HepG2 (cell line): ENCODE measurements around the gene PSMD4. TPM values are rescaled to one million over a fixed set of nuclear protein-coding genes. Genes with fewer than 3 reads are reported as not detected.

Source experiments
- FOXP1 ChIP-seq, 2 experiments: fragments of 450-650 bp in 1 of 2; IDR thresholded peaks; 2 replicates each; pipeline ENCODE4 v1.6.1; 2017 to 2018; ENCODE audit warnings: antibody characterized with exemption in 1 of 2
- IKZF4 ChIP-seq: sonication (generic); formaldehyde crosslinking; IDR thresholded peaks from 2 replicates; pipeline ENCODE4 v1.5.1; 2020; ENCODE audit warnings: borderline replicate concordance, mild to moderate bottlenecking, low read depth, missing genetic modification reagents; ENCODE audit errors: not compliant biosample characterization
- IKZF5 ChIP-seq: IDR thresholded peaks from 2 replicates; pipeline ENCODE4 v1.6.1; 2018; ENCODE audit warnings: missing genetic modification reagents, mild to moderate bottlenecking, missing compliant biosample characterization
- IRF9 ChIP-seq: sonication (generic); formaldehyde crosslinking; IDR thresholded peaks from 2 replicates; pipeline ENCODE4 v1.8.0; 2022; ENCODE audit warnings: missing genetic modification reagents, mild to moderate bottlenecking, borderline replicate concordance
- MNT ChIP-seq: fragments of 450-650 bp; IDR thresholded peaks from 2 replicates; pipeline ENCODE4 v1.6.1; 2016
- NR1H2 ChIP-seq: sonication (generic); formaldehyde crosslinking; IDR thresholded peaks from 2 replicates; pipeline ENCODE4 v1.8.1; 2022; ENCODE audit warnings: low read depth, missing genetic modification reagents, borderline replicate concordance
- PRPF4 ChIP-seq: fragments of 200-400 bp; formaldehyde crosslinking; IDR thresholded peaks from 2 replicates; pipeline ENCODE4 v1.6.1; 2016; ENCODE audit warnings: low read length, low read depth; ENCODE audit not compliant: poor library complexity, severe bottlenecking
- RXRA ChIP-seq: sonication (generic); formaldehyde crosslinking; IDR thresholded peaks from 2 replicates; pipeline ENCODE4 v1.5.1; 2020; ENCODE audit warnings: missing genetic modification reagents
- SMAD1 ChIP-seq: sonication (generic); formaldehyde crosslinking; IDR thresholded peaks from 2 replicates; pipeline ENCODE4 v1.4.0; 2020; ENCODE audit warnings: missing genetic modification reagents, low read depth, mild to moderate bottlenecking, borderline replicate concordance
- YEATS4 ChIP-seq: sonication (generic); formaldehyde crosslinking; IDR thresholded peaks from 2 replicates; pipeline ENCODE4 v1.4.0; 2020; ENCODE audit warnings: missing genetic modification reagents, borderline replicate concordance
- ZBTB34 ChIP-seq: sonication (generic); formaldehyde crosslinking; IDR thresholded peaks from 2 replicates; pipeline ENCODE4 v1.8.0; 2022; ENCODE audit warnings: mild to moderate bottlenecking, missing genetic modification reagents
- ZFP62 ChIP-seq: sonication (generic); formaldehyde crosslinking; IDR thresholded peaks from 2 replicates; pipeline ENCODE4 v1.4.0; 2020; ENCODE audit warnings: missing genetic modification reagents
- ZNF614 ChIP-seq: IDR thresholded peaks from 2 replicates; pipeline ENCODE4 v1.6.1; 2018; ENCODE audit warnings: missing biosample characterization, missing genetic modification reagents, inconsistent platforms, borderline replicate concordance
- ZNF713 ChIP-seq: sonication (generic); formaldehyde crosslinking; IDR thresholded peaks from 2 replicates; pipeline ENCODE4 v1.4.0; 2020; ENCODE audit warnings: mild to moderate bottlenecking, missing genetic modification reagents
- ZNF770 ChIP-seq: sonication (generic); formaldehyde crosslinking; IDR thresholded peaks from 2 replicates; pipeline ENCODE4 v1.5.0; 2020; ENCODE audit warnings: mild to moderate bottlenecking, missing genetic modification reagents
- ZNF816 ChIP-seq: sonication (generic); formaldehyde crosslinking; IDR thresholded peaks from 2 replicates; pipeline ENCODE4 v1.8.0; 2022; ENCODE audit warnings: missing genetic modification reagents, mild to moderate bottlenecking, borderline replicate concordance
- ZSCAN5A ChIP-seq: sonication (generic); formaldehyde crosslinking; IDR thresholded peaks from 2 replicates; pipeline ENCODE4 v1.8.0; 2022; ENCODE audit warnings: mild to moderate bottlenecking, missing genetic modification reagents, borderline replicate concordance
- polyA plus RNA-seq, 8 experiments: library from polyadenylated mRNA; depleted of rRNA in 3 of 8; stranded (reverse) in 7 of 8; unstranded in 1 of 8; fragments of >200 nt; fragmentation: Illumina TruSeq in 4 of 8; extraction: Trizol in 4 of 8; gene quantifications; 2 replicates each; pipeline versions ENCODE4 v1.2.1 to v1.2.3, GENCODE V29; 2011 to 2016; ENCODE audit warnings: low read depth in 4 of 8, missing spikeins in 1 of 8, mixed read lengths in 1 of 8; ENCODE audit not compliant: insufficient read depth in 1 of 8
- total RNA-seq, 5 experiments: library from RNA; depleted of rRNA; stranded (reverse); fragments of >200 nt; fragmentation: Illumina TruSeq; extraction: Trizol; gene quantifications; 2 replicates each; pipeline ENCODE4 v1.2.3, GENCODE V29; 2016; ENCODE audit warnings: low read depth in 1 of 5

The PSMD4 gene
- total and polyA plus RNA-seq, 2 of the 13 experiments (the other 11 are each of a cell fraction or from before 2014, with no cell fraction given), result 194 to 243 TPM

GRCh38 chr1:151254217-151255213, at the start of gene PSMD4 (continued):
- TF ChIP-seq ZNF614 (CRISPR knock-in tag), result no peak
- no peak for TF ChIP-seq PRPF4
- TF ChIP-seq ZSCAN5A (CRISPR knock-in tag), result no peak
- peak; percentile 52; the same call in 1 of the 2 replicates for TF ChIP-seq ZNF770 (CRISPR knock-in tag)
- TF ChIP-seq NR1H2 (CRISPR knock-in tag), result peak; percentile 29; the same call in 1 of the 2 replicates
- TF ChIP-seq RXRA (CRISPR knock-in tag), result peak; percentile 10; the same call in 1 of the 2 replicates
- no peak for TF ChIP-seq IKZF4 (CRISPR knock-in tag)
- no peak for TF ChIP-seq ZNF816
- TF ChIP-seq YEATS4 (CRISPR knock-in tag), result 0 out of 2 replicates have a peak, but pooled peaks have one; percentile 72
- TF ChIP-seq FOXP1 (IDR thresholded peaks at IDR 0.05), result 0 out of 2 replicates have a peak, but pooled peaks have one; percentile 31
- TF ChIP-seq FOXP1 (CRISPR knock-in tag; IDR thresholded peaks at IDR 0.05), result no peak
- peak; percentile 49; the same call in 1 of the 2 replicates for TF ChIP-seq MNT
- peak; percentile 58; the same call in 1 of the 2 replicates for TF ChIP-seq IKZF5 (CRISPR knock-in tag)
- TF ChIP-seq IRF9, result peak; percentile 79
- TF ChIP-seq ZNF713 (CRISPR knock-in tag), result no peak
- no peak for TF ChIP-seq ZBTB34
- TF ChIP-seq ZFP62 (CRISPR knock-in tag), result no peak
- 0 out of 2 replicates have a peak, but pooled peaks have one; percentile 19 for TF ChIP-seq SMAD1 (CRISPR knock-in tag)
